ENCODE data around the gene KNOP1. TPM values are rescaled to one million over a fixed set of nuclear protein-coding genes. Genes with fewer than 3 reads are reported as not detected.

Gene KNOP1
- total and polyA plus RNA-seq, 2 of the 13 experiments (the other 11 are each of a cell fraction or from before 2014, with no cell fraction given) = 21.2 to 57.5 TPM

DNA sequence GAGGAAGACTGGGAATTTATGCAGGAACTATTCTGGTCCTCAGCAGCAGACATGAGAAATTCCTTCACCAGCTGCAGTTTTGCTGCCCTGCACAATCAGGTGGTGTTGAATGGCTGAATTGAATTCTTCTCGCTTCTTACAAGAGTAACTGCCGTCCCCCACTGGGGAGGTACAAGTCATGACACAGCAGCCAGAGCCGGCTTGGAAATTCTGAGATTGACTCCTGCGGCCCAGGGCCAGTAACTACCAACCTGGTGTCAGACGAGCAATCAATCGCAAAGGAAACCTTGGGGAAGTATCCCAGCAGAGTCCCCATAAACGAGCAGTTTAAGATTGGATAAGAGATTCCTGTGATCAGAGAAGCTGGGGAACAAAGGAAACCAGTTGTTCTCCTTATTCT is 30.7 kb downstream of the KNOP1 start:
- Histone ChIP-seq H3K27ac (ENCODE audit: extremely low read length, insufficient read depth, low read length) (no peak overlapping the region), H3K9ac (ENCODE audit: insufficient read depth, low read depth, low read length) (no peak overlapping the region), H3K4me3 (replicated peaks in 1 of 3; ENCODE audit: insufficient read depth in 1 of 3, low read depth in 2 of 3, low read length in 3 of 3) (no peak overlapping the region), H3K36me3 (replicated peaks in 1 of 2; ENCODE audit: control insufficient read depth in 1 of 2, insufficient read depth in 2 of 2, low read length in 2 of 2) (no peaks in the 10 kb centered on the region), H3K79me2 (ENCODE audit: insufficient read depth, low read length) (no peaks in the 10 kb centered on the region), H2AFZ (ENCODE audit: low read length) (no peak overlapping the region), H4K20me1 (ENCODE audit: insufficient read depth, low read length) (no peaks in the 10 kb centered on the region), H3K4me1 (ENCODE audit: insufficient read depth, low read length) (no peaks in the 10 kb centered on the region), H3K9me3 (ENCODE audit: low read length) (no peaks in the 10 kb centered on the region), H3K4me2 (ENCODE audit: low read depth, low read length) (no peak overlapping the region), H3K27me3 (ENCODE audit: control insufficient read depth in 1 of 2, insufficient read depth in 2 of 2, low read length in 2 of 2) (no peaks in the 10 kb centered on the region)
- CTCF ChIA-PET (ENCODE audit: low intra/inter-chr PET ratio, low total read pairs) = no interaction called here
- no peak for FAIRE-seq
- 82% methylated on average over 7 of the region's 7 CpGs for WGBS (ENCODE audit: low lambda C conversion rate)
- no peak for DNase-seq (ENCODE audit: low spot score)
- no peak for TF ChIP-seq NFE2L1 (CRISPR knock-in tag; IDR thresholded peaks at IDR 0.05; ENCODE audit: borderline replicate concordance)
- TF ChIP-seq, protein P1, sequence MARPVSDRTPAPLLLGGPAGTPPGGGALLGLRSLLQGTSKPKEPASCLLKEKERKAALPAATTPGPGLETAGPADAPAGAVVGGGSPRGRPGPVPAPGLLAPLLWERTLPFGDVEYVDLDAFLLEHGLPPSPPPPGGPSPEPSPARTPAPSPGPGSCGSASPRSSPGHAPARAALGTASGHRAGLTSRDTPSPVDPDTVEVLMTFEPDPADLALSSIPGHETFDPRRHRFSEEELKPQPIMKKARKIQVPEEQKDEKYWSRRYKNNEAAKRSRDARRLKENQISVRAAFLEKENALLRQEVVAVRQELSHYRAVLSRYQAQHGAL (CRISPR knock-in tag; IDR thresholded peaks at IDR 0.05; ENCODE audit: not compliant biosample characterization) = no peak
- TF ChIP-seq KMT2B (CRISPR knock-in tag; IDR thresholded peaks at IDR 0.05) = no peak
- no peak for TF ChIP-seq ISX (CRISPR knock-in tag; conservative IDR thresholded peaks at IDR 0.05)
- no peak for TF ChIP-seq ZKSCAN8 (CRISPR knock-in tag; IDR thresholded peaks at IDR 0.05; ENCODE audit: borderline replicate concordance)
- POLR2A ChIA-PET = no interaction called here
- intact Hi-C loops (cut with micrococcal nuclease; ENCODE audit: unreplicated experiment) (no loop called here), in situ Hi-C loops (cut with HindIII; ENCODE audit: extremely low pct_ligation_motif_present, low pct_unique_long_range_greater_than_20kb) (no loop called here)
- no peak for ATAC-seq
- BruUV-seq (replicated peaks) = no TSS peak

DNA sequence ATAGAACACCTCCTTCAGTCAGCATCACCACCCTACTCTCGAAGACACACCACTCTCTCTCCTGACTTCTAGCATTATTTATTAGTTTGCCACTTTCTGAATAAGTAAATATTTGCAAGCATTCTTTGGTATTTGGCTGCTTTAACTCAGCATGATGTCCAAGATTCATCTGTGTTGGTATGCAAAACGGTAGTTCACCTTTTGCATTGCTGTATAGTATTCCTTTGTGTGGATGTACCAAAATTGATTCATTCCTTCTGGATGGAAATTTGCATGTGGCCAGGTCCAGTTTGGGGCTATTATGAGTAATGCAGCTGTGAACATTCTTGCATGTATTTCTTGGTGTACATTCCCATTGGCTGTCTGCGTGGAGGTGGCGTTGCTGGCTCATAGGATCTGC is 32.9 kb downstream of the KNOP1 start:
- FAIRE-seq = peak; percentile 15
- intact Hi-C loops (cut with micrococcal nuclease; ENCODE audit: unreplicated experiment) (no loop called here), in situ Hi-C loops (cut with HindIII; ENCODE audit: extremely low pct_ligation_motif_present, low pct_unique_long_range_greater_than_20kb) (no loop called here)
- no peak overlapping the region for H2AFZ ChIP-seq (ENCODE audit: low read length)
- 0 out of 2 replicates have a peak, but pooled peaks have one; percentile 35 for TF ChIP-seq ZNF260 (CRISPR knock-in tag; IDR thresholded peaks at IDR 0.05; ENCODE audit: borderline replicate concordance, low read depth)
- TF ChIP-seq ZNF543 (CRISPR knock-in tag; IDR thresholded peaks at IDR 0.05) = no peak
- ChIA-PET CTCF (ENCODE audit: low intra/inter-chr PET ratio, low total read pairs) (no interaction called here), POLR2A (no interaction called here)
- H3K27me3 ChIP-seq (ENCODE audit: control insufficient read depth in 1 of 2, insufficient read depth in 2 of 2, low read length in 2 of 2) = no peaks in the 10 kb centered on the region
- BruUV-seq (replicated peaks) = no TSS peak
- no peaks in the 10 kb centered on the region for H3K4me1 ChIP-seq (ENCODE audit: insufficient read depth, low read length)
- no peak for ATAC-seq
- H3K9ac ChIP-seq (ENCODE audit: insufficient read depth, low read depth, low read length) = no peak overlapping the region
- H3K4me2 ChIP-seq (ENCODE audit: low read depth, low read length) = no peak overlapping the region
- DNase-seq (ENCODE audit: low spot score) = no peak
- no peaks in the 10 kb centered on the region for H3K36me3 ChIP-seq (replicated peaks in 1 of 2; ENCODE audit: control insufficient read depth in 1 of 2, insufficient read depth in 2 of 2, low read length in 2 of 2)
- H3K9me3 ChIP-seq (ENCODE audit: low read length) = no peaks in the 10 kb centered on the region
- no peak overlapping the region for H3K4me3 ChIP-seq (replicated peaks in 1 of 3; ENCODE audit: insufficient read depth in 1 of 3, low read depth in 2 of 3, low read length in 3 of 3)
- H3K27ac ChIP-seq (ENCODE audit: extremely low read length, insufficient read depth, low read length) = no peak overlapping the region
- no peaks in the 10 kb centered on the region for H3K79me2 ChIP-seq (ENCODE audit: insufficient read depth, low read length)
- H4K20me1 ChIP-seq (ENCODE audit: insufficient read depth, low read length) = no peaks in the 10 kb centered on the region
- WGBS (ENCODE audit: low lambda C conversion rate) = 88% methylated on average over 4 of the region's 4 CpGs

Measured in HepG2 (cell line).